ENCODE results near the gene ENOX2.

GRCh38 chrX:130857207-130857606, 45.8 kb downstream of the ENOX2 start:
- TF ChIP-seq PPARA (CRISPR knock-in tag; IDR thresholded peaks at IDR 0.05; ENCODE audit: borderline replicate concordance) (no peak), PATZ1 (CRISPR knock-in tag; IDR thresholded peaks at IDR 0.05; ENCODE audit: borderline replicate concordance) (no peak), CREB5 (CRISPR knock-in tag; IDR thresholded peaks at IDR 0.05; ENCODE audit: low read depth) (no peak), TCF4 (CRISPR knock-in tag; IDR thresholded peaks at IDR 0.05; ENCODE audit: borderline replicate concordance) (no peak), CSRNP3 (CRISPR knock-in tag; IDR thresholded peaks at IDR 0.05) (no peak), ARNTL (CRISPR knock-in tag; IDR thresholded peaks at IDR 0.05; ENCODE audit: borderline replicate concordance, low read depth) (no peak), ZNF8 (CRISPR knock-in tag; IDR thresholded peaks at IDR 0.05) (no peak), ZNF70 (CRISPR knock-in tag; IDR thresholded peaks at IDR 0.05) (no peak), ZFP30 (CRISPR knock-in tag; IDR thresholded peaks at IDR 0.05) (no peak), ZFP3 (CRISPR knock-in tag; IDR thresholded peaks at IDR 0.05) (no peak), RARB (CRISPR knock-in tag; IDR thresholded peaks at IDR 0.05) (no peak), TOX (CRISPR knock-in tag; IDR thresholded peaks at IDR 0.05; ENCODE audit: borderline replicate concordance) (no peak), GLIS3 (CRISPR knock-in tag; IDR thresholded peaks at IDR 0.05) (no peak)

All from SK-N-SH treated with all-trans-retinoic acid at 6 μM for 48 hours (cell line).